ENCODE measurements around the gene CHRND. TPM values are rescaled to one million over a fixed set of nuclear protein-coding genes. Genes with fewer than 3 reads are reported as not detected.

The CHRND gene
- total and polyA plus RNA-seq, 2 donors (not counting 1 experiment from before 2014, with no cell fraction given) = not detected

GRCh38 chr2:232512602-232513001 is 13.4 kb upstream of the CHRND start:
- CTCF ChIA-PET = interaction anchor here (1.1 kb wide), 1 partner anchor 9 kb away, joined by 3 read pairs; no protein-coding TSS in a partner anchor

GRCh38 chr2:232513353-232513752 is 12.6 kb upstream of the CHRND start:
- intact Hi-C loops (cut with micrococcal nuclease) = no loop called here
- no peak overlapping the region for H3K9ac ChIP-seq (ENCODE audit: low read length)
- no peaks in the 10 kb centered on the region for H3K36me3 ChIP-seq (replicated peaks in 1 of 2; ENCODE audit: control extremely low read depth in 1 of 2, control insufficient read depth in 1 of 2, extremely low read depth in 1 of 2, insufficient read depth in 2 of 2, low read length in 1 of 2)
- no peak overlapping the region for H2AFZ ChIP-seq (ENCODE audit: insufficient read depth, low read depth, low read length, poor library complexity, severe bottlenecking)
- CTCF ChIA-PET = interaction anchor here (1.1 kb wide), 1 partner anchor 8 kb away, joined by 3 read pairs; no protein-coding TSS in a partner anchor
- Mint-ChIP-seq H3K4me3 (no peak overlapping the region), H3K27ac (no peak overlapping the region), H3K4me1 (no peaks in the 10 kb centered on the region), H3K27me3 (peaks cover 17% of the 10 kb centered on the region), H3K9me3 (ENCODE audit: insufficient read depth) (no peaks in the 10 kb centered on the region)
- H3K4me1 ChIP-seq (ENCODE audit: control insufficient read depth in 2 of 2, insufficient read depth in 2 of 2, low read length in 2 of 2) = no peaks in the 10 kb centered on the region
- 90% methylated on average over 2 of the region's 5 CpGs for WGBS (ENCODE audit: insufficient coverage)
- no peaks in the 10 kb centered on the region for H4K20me1 ChIP-seq (ENCODE audit: control insufficient read depth, insufficient read depth, low read length, poor library complexity, severe bottlenecking)
- TF ChIP-seq EZH2 (IDR thresholded peaks at IDR 0.05; ENCODE audit: borderline replicate concordance, insufficient read depth, low read depth, low read length, poor library complexity, severe bottlenecking) (no peak), CTCF (IDR thresholded peaks at IDR 0.05) (no peak)
- no peak overlapping the region for H3K27ac ChIP-seq (ENCODE audit: low read length in 2 of 2)
- ATAC-seq (ENCODE audit: low read depth) (no peak), DNase-seq (no peak)
- H3K9me3 ChIP-seq (ENCODE audit: control extremely low read depth in 1 of 3, control insufficient read depth in 2 of 3, insufficient read depth in 1 of 3, low read length in 2 of 3) = no peaks in the 10 kb centered on the region
- no peak overlapping the region for H3K4me3 ChIP-seq (ENCODE audit: control extremely low read depth in 1 of 5, extremely low read depth in 1 of 5, insufficient read depth in 1 of 5, low read depth in 2 of 5, low read length in 4 of 5)
- H3K79me2 ChIP-seq (ENCODE audit: control insufficient read depth, insufficient read depth, low read length) = no peaks in the 10 kb centered on the region
- POLR2A ChIA-PET = no interaction called here
- no peaks in the 10 kb centered on the region for H3K27me3 ChIP-seq (replicated peaks in 1 of 4; ENCODE audit: control extremely low read depth in 1 of 4, control insufficient read depth in 3 of 4, insufficient read depth in 4 of 4, low read length in 3 of 4)
- no peak overlapping the region for H3K4me2 ChIP-seq (replicated peaks; ENCODE audit: low read depth, low read length, poor library complexity, severe bottlenecking)

More at GRCh38 chr2:232512602-232513001, 13.4 kb upstream of the CHRND start:
- H3K4me3 Mint-ChIP-seq = no peak overlapping the region
- H3K9me3 ChIP-seq (ENCODE audit: control extremely low read depth in 1 of 3, control insufficient read depth in 2 of 3, insufficient read depth in 1 of 3, low read length in 2 of 3) = no peaks in the 10 kb centered on the region
- DNase-seq (no peak), ATAC-seq (ENCODE audit: low read depth) (no peak)
- intact Hi-C loops (cut with micrococcal nuclease) = no loop called here
- H3K27ac Mint-ChIP-seq = no peak overlapping the region
- H3K4me1 Mint-ChIP-seq = no peaks in the 10 kb centered on the region
- no peaks in the 10 kb centered on the region for H3K79me2 ChIP-seq (ENCODE audit: control insufficient read depth, insufficient read depth, low read length)
- peaks cover 17% of the 10 kb centered on the region for H3K27me3 Mint-ChIP-seq
- no peaks in the 10 kb centered on the region for H3K27me3 ChIP-seq (replicated peaks in 1 of 4; ENCODE audit: control extremely low read depth in 1 of 4, control insufficient read depth in 3 of 4, insufficient read depth in 4 of 4, low read length in 3 of 4)
- no peaks in the 10 kb centered on the region for H3K36me3 ChIP-seq (replicated peaks in 1 of 2; ENCODE audit: control extremely low read depth in 1 of 2, control insufficient read depth in 1 of 2, extremely low read depth in 1 of 2, insufficient read depth in 2 of 2, low read length in 1 of 2)
- H3K9me3 Mint-ChIP-seq (ENCODE audit: insufficient read depth) = no peaks in the 10 kb centered on the region
- no peak overlapping the region for H3K9ac ChIP-seq (ENCODE audit: low read length)
- H3K4me2 ChIP-seq (replicated peaks; ENCODE audit: low read depth, low read length, poor library complexity, severe bottlenecking) = no peak overlapping the region
- no peaks in the 10 kb centered on the region for H3K4me1 ChIP-seq (ENCODE audit: control insufficient read depth in 2 of 2, insufficient read depth in 2 of 2, low read length in 2 of 2)
- no peaks in the 10 kb centered on the region for H4K20me1 ChIP-seq (ENCODE audit: control insufficient read depth, insufficient read depth, low read length, poor library complexity, severe bottlenecking)
- no peak overlapping the region for H3K4me3 ChIP-seq (ENCODE audit: control extremely low read depth in 1 of 5, extremely low read depth in 1 of 5, insufficient read depth in 1 of 5, low read depth in 2 of 5, low read length in 4 of 5)
- H2AFZ ChIP-seq (ENCODE audit: insufficient read depth, low read depth, low read length, poor library complexity, severe bottlenecking) = no peak overlapping the region
- TF ChIP-seq EZH2 (IDR thresholded peaks at IDR 0.05; ENCODE audit: borderline replicate concordance, insufficient read depth, low read depth, low read length, poor library complexity, severe bottlenecking) (no peak), CTCF (IDR thresholded peaks at IDR 0.05) (no peak)
- POLR2A ChIA-PET = no interaction called here
- 93% methylated on average over 9 of the region's 10 CpGs for WGBS (ENCODE audit: insufficient coverage)
- no peak overlapping the region for H3K27ac ChIP-seq (ENCODE audit: low read length in 2 of 2)
